ENCODE measurements around the gene TMTC1. TPM values are rescaled to one million over a fixed set of nuclear protein-coding genes. Genes with fewer than 3 reads are reported as not detected.

Gene TMTC1
- total RNA-seq, 2 experiments from 2014 or later = not detected

DNA sequence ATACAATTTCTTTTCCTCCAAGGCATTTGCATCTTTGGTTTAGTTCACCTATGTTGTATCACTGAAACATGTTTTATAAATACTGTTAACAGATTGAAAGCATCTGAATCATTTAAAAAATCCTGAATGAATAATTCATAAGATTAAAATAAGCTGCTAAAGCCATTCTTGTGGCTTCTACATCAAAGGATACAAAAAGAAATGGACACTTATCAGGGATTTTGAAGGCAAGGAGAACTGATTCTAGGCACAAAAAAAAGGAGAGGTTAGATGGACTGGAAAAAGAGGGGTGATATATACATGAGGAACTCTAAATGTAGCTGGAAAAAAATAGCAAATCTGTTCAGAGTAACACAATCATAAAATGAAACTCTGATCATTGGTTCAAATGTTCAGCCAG is 280.5 kb downstream of the TMTC1 start:
- no peaks in the 10 kb centered on the region for H3K4me1 Mint-ChIP-seq (ENCODE audit: low read depth)

DNA sequence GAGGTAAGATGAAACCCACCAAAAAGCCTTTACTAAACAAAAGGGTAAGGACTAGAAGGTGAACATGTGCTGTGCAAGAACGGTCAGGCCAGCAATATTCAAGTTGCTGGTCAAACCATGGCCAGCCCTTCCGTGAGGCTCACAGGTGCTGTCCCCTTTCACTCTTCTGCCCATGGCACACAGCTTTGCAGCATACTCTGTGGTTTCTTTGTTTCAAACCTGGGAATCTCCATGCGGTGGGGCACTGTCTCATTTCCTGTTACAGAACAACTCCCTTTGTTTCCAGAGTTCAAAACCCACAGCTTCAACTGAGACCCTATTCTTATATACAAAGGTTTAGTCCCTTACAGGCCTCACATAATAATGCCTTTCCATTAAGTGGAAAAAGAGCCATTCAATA is 284.5 kb downstream of the TMTC1 start:
- ChIA-PET POLR2A (no interaction called here), CTCF (no interaction called here)
- intact Hi-C loops (cut with micrococcal nuclease) = no loop called here
- Mint-ChIP-seq H3K27me3 (peaks cover 3% of the 10 kb centered on the region), H3K4me3 (no peak overlapping the region), H3K27ac (no peak overlapping the region), H3K9me3 (no peaks in the 10 kb centered on the region), H3K36me3 (ENCODE audit: low read depth) (no peaks in the 10 kb centered on the region), H3K4me1 (ENCODE audit: low read depth) (no peaks in the 10 kb centered on the region)
- ATAC-seq = no peak
- DNase-seq = no peak
- TF ChIP-seq, protein P1, sequence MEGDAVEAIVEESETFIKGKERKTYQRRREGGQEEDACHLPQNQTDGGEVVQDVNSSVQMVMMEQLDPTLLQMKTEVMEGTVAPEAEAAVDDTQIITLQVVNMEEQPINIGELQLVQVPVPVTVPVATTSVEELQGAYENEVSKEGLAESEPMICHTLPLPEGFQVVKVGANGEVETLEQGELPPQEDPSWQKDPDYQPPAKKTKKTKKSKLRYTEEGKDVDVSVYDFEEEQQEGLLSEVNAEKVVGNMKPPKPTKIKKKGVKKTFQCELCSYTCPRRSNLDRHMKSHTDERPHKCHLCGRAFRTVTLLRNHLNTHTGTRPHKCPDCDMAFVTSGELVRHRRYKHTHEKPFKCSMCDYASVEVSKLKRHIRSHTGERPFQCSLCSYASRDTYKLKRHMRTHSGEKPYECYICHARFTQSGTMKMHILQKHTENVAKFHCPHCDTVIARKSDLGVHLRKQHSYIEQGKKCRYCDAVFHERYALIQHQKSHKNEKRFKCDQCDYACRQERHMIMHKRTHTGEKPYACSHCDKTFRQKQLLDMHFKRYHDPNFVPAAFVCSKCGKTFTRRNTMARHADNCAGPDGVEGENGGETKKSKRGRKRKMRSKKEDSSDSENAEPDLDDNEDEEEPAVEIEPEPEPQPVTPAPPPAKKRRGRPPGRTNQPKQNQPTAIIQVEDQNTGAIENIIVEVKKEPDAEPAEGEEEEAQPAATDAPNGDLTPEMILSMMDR (IDR thresholded peaks at IDR 0.05) = no peak

More for the DNA sequence above, 280.5 kb downstream of the TMTC1 start:
- H3K9me3 Mint-ChIP-seq = no peaks in the 10 kb centered on the region
- H3K27ac Mint-ChIP-seq = no peak overlapping the region
- intact Hi-C loops (cut with micrococcal nuclease) = no loop called here
- POLR2A ChIA-PET = no interaction called here
- CTCF ChIA-PET = interaction anchor here (1.1 kb wide), 1 partner anchor 1345 kb away, joined by 4 read pairs; no protein-coding TSS in a partner anchor
- TF ChIP-seq, protein P1 (IDR thresholded peaks at IDR 0.05) = no peak
- no peak for DNase-seq
- H3K27me3 Mint-ChIP-seq = peaks cover 10% of the 10 kb centered on the region
- no peaks in the 10 kb centered on the region for H3K36me3 Mint-ChIP-seq (ENCODE audit: low read depth)
- no peak for ATAC-seq
- H3K4me3 Mint-ChIP-seq = no peak overlapping the region

DNA sequence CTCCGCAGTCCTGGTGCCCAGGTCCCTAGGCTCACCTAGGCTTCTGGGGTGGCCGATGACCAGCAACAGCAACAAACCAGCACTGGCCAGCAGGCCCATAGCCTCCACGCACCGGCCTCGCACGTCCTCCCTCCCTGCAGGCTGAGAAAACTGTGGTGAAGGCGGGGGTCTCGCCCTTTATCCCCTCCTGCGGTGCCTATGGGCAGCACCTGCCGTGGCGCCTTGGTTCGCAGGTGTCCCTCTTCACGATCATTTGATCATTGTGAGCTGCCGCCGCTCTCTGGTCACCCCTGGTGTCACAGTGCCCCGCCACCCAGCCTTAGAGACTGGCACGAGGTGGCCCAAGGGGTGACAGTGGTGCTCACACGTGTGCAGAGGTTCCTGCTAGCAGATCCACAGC is 286.2 kb downstream of the TMTC1 start, which contains the start of gene OVCH1:
Gene OVCH1 (minus strand): TSS at position 99 of the 400 bp plus-strand sequence. CDS start 0 bp downstream, at position 99.
- Mint-ChIP-seq H3K4me1 (ENCODE audit: low read depth) (no peaks in the 10 kb centered on the region), H3K4me3 (no peak within 1 kb of the TSS), H3K9me3 (no peaks in the 10 kb centered on the region), H3K36me3 (ENCODE audit: low read depth) (no peaks in the 10 kb centered on the region), H3K27me3 (peaks cover 3% of the 10 kb centered on the region), H3K27ac (no peak within 1 kb of the TSS)
- ATAC-seq = no peak
- TF ChIP-seq, protein P1 (IDR thresholded peaks at IDR 0.05) = no peak
- DNase-seq = no peak
- ChIA-PET POLR2A (interaction anchor here (0.6 kb wide), 1 partner anchor 1037 kb away, joined by 3 read pairs; no protein-coding TSS in a partner anchor), CTCF (no interaction called here)
- intact Hi-C loops (cut with micrococcal nuclease) = no loop called here

DNA sequence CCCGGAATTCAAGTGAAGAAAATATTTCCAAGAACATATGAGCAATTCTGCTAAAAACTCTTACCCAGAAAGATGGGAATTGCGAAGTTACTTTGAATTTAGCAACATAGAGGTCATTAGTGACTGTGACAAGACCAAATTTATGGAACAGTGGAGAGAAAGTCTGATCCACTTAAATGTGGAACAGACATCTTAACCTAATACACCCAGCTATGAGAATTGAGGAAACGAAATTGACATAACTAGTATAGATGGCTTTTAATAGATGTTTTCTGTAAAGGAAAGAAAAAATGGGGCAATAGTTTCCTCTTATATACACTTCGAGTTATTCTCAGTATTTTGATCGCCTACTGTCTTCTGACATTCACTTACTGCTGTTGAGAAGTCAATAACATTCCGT is 290.9 kb downstream of the TMTC1 start:
- no peak for DNase-seq
- ChIA-PET POLR2A (no interaction called here), CTCF (no interaction called here)
- Mint-ChIP-seq H3K4me3 (no peak overlapping the region), H3K27ac (no peak overlapping the region), H3K9me3 (no peaks in the 10 kb centered on the region), H3K36me3 (ENCODE audit: low read depth) (no peaks in the 10 kb centered on the region), H3K4me1 (ENCODE audit: low read depth) (no peaks in the 10 kb centered on the region), H3K27me3 (peaks cover 14% of the 10 kb centered on the region)
- intact Hi-C loops (cut with micrococcal nuclease) = no loop called here
- TF ChIP-seq, protein P1 (IDR thresholded peaks at IDR 0.05) = no peak
- ATAC-seq = no peak

DNA sequence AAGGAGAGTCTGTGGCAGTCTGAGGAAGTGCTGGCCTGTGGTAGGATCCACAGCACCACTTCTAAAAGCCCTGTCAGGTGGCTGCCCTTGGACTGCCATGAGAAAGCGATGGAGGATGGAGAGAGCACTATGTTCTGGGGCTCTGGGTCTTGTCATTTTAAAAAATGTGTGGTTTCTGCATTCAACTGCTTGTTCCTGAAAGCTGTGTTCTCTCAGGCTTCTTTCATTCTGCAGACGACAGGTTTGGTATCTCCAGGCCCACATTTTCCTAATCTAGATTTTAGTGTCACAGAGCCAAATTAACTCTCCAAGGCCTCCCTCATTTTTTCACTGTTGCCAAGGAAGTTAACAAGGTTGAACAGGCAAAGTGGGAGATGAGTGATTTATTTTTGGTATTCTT is 296.8 kb downstream of the TMTC1 start:
- ChIA-PET CTCF (no interaction called here), POLR2A (no interaction called here)
- Mint-ChIP-seq H3K4me3 (no peak overlapping the region), H3K27me3 (peaks cover 20% of the 10 kb centered on the region), H3K27ac (no peak overlapping the region), H3K36me3 (ENCODE audit: low read depth) (no peaks in the 10 kb centered on the region), H3K4me1 (ENCODE audit: low read depth) (no peaks in the 10 kb centered on the region), H3K9me3 (no peaks in the 10 kb centered on the region)
- ATAC-seq (no peak), DNase-seq (no peak)
- TF ChIP-seq, protein P1 (IDR thresholded peaks at IDR 0.05) = no peak
- intact Hi-C loops (cut with micrococcal nuclease) = no loop called here
